Natural killer cell (primary cell): ENCODE measurements around the gene MAN2A1. TPM values are rescaled to one million over a fixed set of nuclear protein-coding genes. Genes with fewer than 3 reads are reported as not detected.

Source experiments
- ATAC-seq, 3 donors: fragments of 150-1000 bp in 2 of 3; fragments of 200-7000 bp in 1 of 3; cut with Tn5 transposase; 1 replicate in 1 of 3; 2 replicates in 2 of 3; pipeline ENCODE4 v1.10.0; 2021; ENCODE audit warnings: mild to moderate bottlenecking in 2 of 3, moderate library complexity in 2 of 3
- DNase-seq, 2 donors: peaks; one replicate each; pipeline versions ENCODE4 v3.0.0 to v3.0.0-alpha.2; 2013 to 2021; ENCODE audit warnings: mixed read lengths in 1 of 2
- H3K27ac ChIP-seq: one replicate; pipeline ENCODE4 v1.5.1; 2013; ENCODE audit warnings: mild to moderate bottlenecking, low read length
- H3K27me3 ChIP-seq: one replicate; pipeline ENCODE4 v1.6.1; 2013; ENCODE audit warnings: low read length; ENCODE audit not compliant: control insufficient read depth, insufficient read depth
- H3K36me3 ChIP-seq: one replicate; pipeline ENCODE4 v1.6.1; 2013; ENCODE audit warnings: low read length; ENCODE audit not compliant: control insufficient read depth, insufficient read depth
- H3K4me1 ChIP-seq: one replicate; pipeline ENCODE4 v1.6.1; 2013; ENCODE audit warnings: low read length; ENCODE audit not compliant: control insufficient read depth, insufficient read depth
- H3K4me3 ChIP-seq: one replicate; pipeline ENCODE4 v1.5.1; 2013; ENCODE audit warnings: low read length
- H3K9me3 ChIP-seq: one replicate; pipeline ENCODE4 v1.6.1; 2013; ENCODE audit warnings: low read length; ENCODE audit not compliant: control insufficient read depth, insufficient read depth
- H3K27ac Mint-ChIP-seq, 2 donors: one replicate each; pipeline ENCODE4 v1.8.0; 2022; ENCODE audit warnings: mild to moderate bottlenecking in 2 of 2, mixed read lengths in 2 of 2, moderate library complexity in 1 of 2
- H3K27me3 Mint-ChIP-seq, 2 donors: one replicate each; pipeline ENCODE4 v1.8.0; 2022; ENCODE audit warnings: low read depth in 2 of 2, mixed read lengths in 2 of 2
- H3K36me3 Mint-ChIP-seq: one replicate; pipeline ENCODE4 v1.8.0; 2022; ENCODE audit warnings: mixed read lengths
- H3K4me1 Mint-ChIP-seq, 2 donors: one replicate each; pipeline ENCODE4 v1.8.0; 2022; ENCODE audit warnings: mixed read lengths in 2 of 2
- H3K4me3 Mint-ChIP-seq: one replicate; pipeline ENCODE4 v1.8.0; 2022; ENCODE audit warnings: mild to moderate bottlenecking, moderate library complexity, mixed read lengths
- H3K9me3 Mint-ChIP-seq, 2 donors: one replicate each; pipeline ENCODE4 v1.8.0; 2022; ENCODE audit warnings: mixed read lengths in 2 of 2
- CTCF ChIP-seq: fragments of 200-600 bp; IDR thresholded peaks from one replicate; pipeline ENCODE4 v1.8.0; 2022; ENCODE audit warnings: antibody characterized with exemption
- WGBS: methylation state at CpG from one replicate; pipeline ENCODE4 v1.1.7; 2013; ENCODE audit warnings: missing lambda C conversion rate; ENCODE audit not compliant: insufficient coverage; 5-methylcytosine and 5-hydroxymethylcytosine counted together
- intact Hi-C: fragments of 100-400 bp; cut with micrococcal nuclease; formaldehyde crosslinking; loops from one replicate; pipeline ENCODE4 v1.14.2; 2022
- total RNA-seq, 4 donors: library from RNA; stranded (reverse); fragments of 120-200 nt in 1 of 4; gene quantifications; one replicate each; pipeline versions ENCODE4 v1.2.3 to v1.2.4, GENCODE V29; 2013 to 2022

The MAN2A1 gene
- total RNA-seq, 3 donors from 2014 or later (not counting 1 experiment from before 2014, with no cell fraction given) = 44.9 to 54.2 (median 50.7) TPM

DNA sequence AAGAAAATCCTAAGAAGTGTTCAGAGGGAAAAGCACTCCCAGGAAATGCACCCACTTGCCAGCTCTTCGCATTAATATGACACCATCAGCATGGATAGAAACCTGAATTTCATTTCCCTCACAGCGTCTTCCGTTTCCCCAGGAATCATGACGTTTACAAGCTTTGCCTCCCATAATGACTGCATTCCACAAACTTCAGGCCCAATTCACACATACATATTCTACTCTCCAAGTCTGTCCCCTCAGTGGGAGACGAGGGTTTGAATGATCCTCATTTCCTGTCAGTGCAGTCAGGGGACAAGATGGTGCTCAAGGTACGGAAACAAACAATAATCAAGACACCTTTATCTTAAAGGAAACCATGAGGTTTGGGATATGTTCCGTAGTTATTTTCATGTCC, 44.9 kb upstream of the MAN2A1 start:
- ATAC-seq = no peak
- H3K4me3 Mint-ChIP-seq = no peak overlapping the region
- Histone ChIP-seq H3K4me3 (no peak overlapping the region), H3K27ac (no peak overlapping the region), H3K36me3 (no peaks in the 10 kb centered on the region), H3K4me1 (no peaks in the 10 kb centered on the region), H3K9me3 (no peaks in the 10 kb centered on the region), H3K27me3 (no peaks in the 10 kb centered on the region)
- intact Hi-C loops = no loop called here
- DNase-seq = no peak
- no peak for TF ChIP-seq CTCF
- H3K9me3 Mint-ChIP-seq = no peaks in the 10 kb centered on the region
- H3K27ac Mint-ChIP-seq = no peak overlapping the region
- no peaks in the 10 kb centered on the region for H3K4me1 Mint-ChIP-seq
- peaks cover 0 to 3% of the 10 kb centered on the region in 2 donors for H3K27me3 Mint-ChIP-seq
- no peaks in the 10 kb centered on the region for H3K36me3 Mint-ChIP-seq
- WGBS = 95% methylated on average over 6 of the region's 7 CpGs

- DNase-seq (no peak), ATAC-seq (no peak)
- no peak overlapping the region for H3K27ac Mint-ChIP-seq
- Histone ChIP-seq H3K27ac (no peak overlapping the region), H3K9me3 (no peaks in the 10 kb centered on the region), H3K4me1 (no peaks in the 10 kb centered on the region), H3K4me3 (no peak overlapping the region), H3K27me3 (no peaks in the 10 kb centered on the region), H3K36me3 (no peaks in the 10 kb centered on the region)
- no peaks in the 10 kb centered on the region for H3K9me3 Mint-ChIP-seq
- 64% methylated on average over 1 of the region's 2 CpGs for WGBS
- no peak for TF ChIP-seq CTCF
- peaks cover 0 to 3% of the 10 kb centered on the region in 2 donors for H3K27me3 Mint-ChIP-seq
- no peaks in the 10 kb centered on the region for H3K4me1 Mint-ChIP-seq
- H3K4me3 Mint-ChIP-seq = no peak overlapping the region
- no peaks in the 10 kb centered on the region for H3K36me3 Mint-ChIP-seq
- intact Hi-C loops = no loop called here
Measured at GRCh38 chr5:109645707-109646192, 44.0 kb upstream of the MAN2A1 start.

- H3K36me3 ChIP-seq = no peaks in the 10 kb centered on the region
- H3K9me3 ChIP-seq = no peaks in the 10 kb centered on the region
- Mint-ChIP-seq H3K4me1 (no peaks in the 10 kb centered on the region), H3K36me3 (no peaks in the 10 kb centered on the region), H3K27me3 (peaks cover 0 to 2% of the 10 kb centered on the region in 2 donors), H3K4me3 (no peak overlapping the region), H3K9me3 (no peaks in the 10 kb centered on the region), H3K27ac (no peak overlapping the region)
- DNase-seq (no peak), ATAC-seq (no peak)
- H3K27me3 ChIP-seq = no peaks in the 10 kb centered on the region
- intact Hi-C loops = no loop called here
- H3K4me3 ChIP-seq = no peak overlapping the region
- no peak overlapping the region for H3K27ac ChIP-seq
- WGBS = 87% methylated on average over 3 of the region's 4 CpGs
- TF ChIP-seq CTCF = no peak
- H3K4me1 ChIP-seq = no peaks in the 10 kb centered on the region
Measured at GRCh38 chr5:109649318-109649717, 40.4 kb upstream of the MAN2A1 start.

DNA sequence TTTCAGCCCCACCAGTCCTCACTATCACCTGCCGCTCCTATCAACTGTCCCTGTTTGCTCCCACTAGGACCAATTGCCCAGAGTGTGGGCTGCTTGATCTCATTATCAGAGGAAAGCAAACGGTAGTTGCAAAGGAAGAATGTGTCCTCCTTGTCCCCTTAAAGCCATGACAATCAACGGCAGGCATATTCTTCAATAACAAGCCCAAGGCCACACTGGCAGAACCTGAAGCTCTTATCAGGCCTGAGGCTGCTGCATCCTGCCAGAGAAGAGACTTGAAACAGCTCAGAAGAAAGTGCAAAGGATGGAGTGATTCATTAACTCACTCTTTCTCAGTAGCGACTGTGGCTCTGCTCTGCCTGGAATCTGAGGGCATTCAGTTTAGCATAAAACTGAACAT, 39.2 kb upstream of the MAN2A1 start:
- no peak overlapping the region for H3K4me3 ChIP-seq
- no peak for ATAC-seq
- Mint-ChIP-seq H3K27ac (no peak overlapping the region), H3K27me3 (peaks cover 0 to 2% of the 10 kb centered on the region in 2 donors), H3K9me3 (no peaks in the 10 kb centered on the region), H3K4me3 (no peak overlapping the region), H3K4me1 (no peaks in the 10 kb centered on the region), H3K36me3 (no peaks in the 10 kb centered on the region)
- H3K36me3 ChIP-seq = no peaks in the 10 kb centered on the region
- H3K4me1 ChIP-seq = no peaks in the 10 kb centered on the region
- no peak overlapping the region for H3K27ac ChIP-seq
- H3K27me3 ChIP-seq = no peaks in the 10 kb centered on the region
- WGBS = 59% methylated on average over 4 of the region's 4 CpGs
- no peak for DNase-seq
- H3K9me3 ChIP-seq = no peaks in the 10 kb centered on the region
- intact Hi-C loops = no loop called here
- no peak for TF ChIP-seq CTCF
